ENCODE measurements around the gene PAX6.

The PAX6 gene

DNA sequence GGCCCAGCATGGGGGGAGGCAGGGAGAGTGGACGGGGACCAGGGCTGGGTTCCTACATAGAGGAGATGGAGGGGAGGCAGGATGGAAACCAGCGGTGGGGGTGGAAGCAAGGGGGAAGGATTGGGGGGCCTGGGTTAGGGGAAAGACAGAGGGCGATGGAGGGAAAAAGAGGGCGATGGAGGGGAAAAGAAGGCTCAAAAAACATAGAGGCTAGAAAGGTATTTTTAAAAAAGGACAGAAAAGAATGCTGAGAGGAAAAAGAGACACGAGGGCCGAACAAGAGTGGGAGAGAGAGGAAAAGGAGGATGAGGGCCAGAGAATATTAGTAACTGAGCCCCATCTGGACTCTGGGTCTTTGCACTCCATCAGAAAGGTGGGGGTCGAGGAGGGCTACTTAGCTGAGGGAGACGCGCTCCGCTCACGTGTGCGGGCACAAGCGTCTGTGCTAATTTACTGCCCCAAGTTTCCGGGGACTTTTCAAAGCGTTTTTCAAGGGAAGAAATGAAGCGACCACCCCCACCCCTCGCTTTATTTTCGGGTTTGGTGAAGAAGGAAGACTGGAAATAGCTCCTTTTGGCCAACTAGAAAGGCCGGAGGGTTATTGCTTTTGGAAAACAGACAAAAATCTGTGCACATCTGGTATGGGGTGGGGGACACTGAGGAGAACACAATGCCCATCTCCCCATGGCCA, 14.5 kb downstream of the PAX6 start:
- DNase-seq = no peak

DNA sequence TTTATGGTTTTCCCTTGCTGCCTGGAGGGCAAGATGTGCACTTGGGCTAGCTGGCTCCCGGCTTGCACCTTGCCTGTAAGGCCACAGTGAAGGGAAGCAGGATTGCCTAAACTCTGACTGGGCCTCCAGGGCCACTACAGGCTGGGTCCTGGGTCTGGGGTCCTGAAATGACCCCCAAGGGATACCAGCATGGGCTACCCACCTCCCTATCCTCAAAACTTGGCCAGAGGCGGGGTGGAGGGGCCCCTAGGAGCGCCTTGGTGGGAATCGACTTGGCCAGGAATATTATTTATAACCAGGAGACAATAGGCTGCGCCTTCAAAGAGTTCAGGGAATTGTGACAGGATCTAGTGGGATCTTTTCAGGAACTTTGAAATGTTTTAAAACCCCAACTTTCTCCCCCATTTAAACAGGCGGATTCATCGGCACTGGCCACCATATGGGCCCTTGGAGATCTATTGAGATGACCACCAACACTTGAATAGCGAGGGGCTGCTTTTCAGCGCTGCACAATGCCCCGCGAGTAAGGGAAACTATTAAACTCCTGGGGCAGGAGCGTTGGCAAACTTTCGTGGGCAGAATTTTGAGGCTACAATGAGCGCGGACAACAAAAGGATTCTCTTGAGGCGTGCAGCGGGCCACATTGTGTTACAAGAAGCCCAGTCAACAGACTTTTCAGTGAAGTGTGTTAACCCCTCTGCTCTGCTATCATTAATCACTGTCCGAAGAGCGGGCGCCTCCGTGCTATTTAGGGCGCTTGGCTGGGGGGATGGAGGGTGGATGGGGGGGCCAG, 15.2 kb downstream of the PAX6 start:
- DNase-seq = no peak

DNA sequence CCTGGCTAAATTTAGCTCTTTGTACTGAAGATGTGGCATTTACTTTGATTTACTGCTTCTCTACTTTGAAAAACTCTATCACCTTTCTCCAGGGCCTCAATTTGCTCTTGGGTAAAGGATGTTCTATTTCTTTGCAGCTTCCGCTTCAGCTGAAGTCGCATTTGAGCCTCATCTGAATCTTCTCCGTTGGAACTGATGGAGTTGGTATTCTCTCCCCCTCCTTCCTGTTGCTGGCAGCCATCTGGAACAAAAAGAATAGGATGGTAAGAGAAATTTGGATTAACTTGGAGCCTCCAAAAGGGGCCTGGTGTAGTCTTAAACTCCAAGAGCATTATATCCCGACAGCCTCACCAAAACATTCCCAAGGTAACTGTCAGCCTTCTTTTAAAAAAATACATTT, 16.6 kb downstream of the PAX6 start:
- DNase-seq = no peak

DNA sequence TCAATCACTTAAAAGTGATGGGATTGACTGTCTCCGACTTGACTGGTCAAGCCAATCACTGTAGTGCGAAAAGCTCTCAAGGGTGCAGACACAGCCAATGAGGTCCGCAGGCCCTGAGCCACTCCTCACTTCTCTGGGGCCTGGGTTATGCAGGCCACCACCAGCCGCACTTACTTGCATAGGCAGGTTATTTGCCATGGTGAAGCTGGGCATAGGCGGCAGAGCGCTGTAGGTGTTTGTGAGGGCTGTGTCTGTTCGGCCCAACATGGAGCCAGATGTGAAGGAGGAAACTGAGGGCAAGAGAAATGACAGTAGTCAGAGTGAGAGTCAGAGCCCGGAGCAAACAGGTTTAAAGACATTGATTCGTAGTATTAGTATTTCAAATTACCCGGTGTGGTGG, 17.9 kb downstream of the PAX6 start:
- no peak for DNase-seq

DNA sequence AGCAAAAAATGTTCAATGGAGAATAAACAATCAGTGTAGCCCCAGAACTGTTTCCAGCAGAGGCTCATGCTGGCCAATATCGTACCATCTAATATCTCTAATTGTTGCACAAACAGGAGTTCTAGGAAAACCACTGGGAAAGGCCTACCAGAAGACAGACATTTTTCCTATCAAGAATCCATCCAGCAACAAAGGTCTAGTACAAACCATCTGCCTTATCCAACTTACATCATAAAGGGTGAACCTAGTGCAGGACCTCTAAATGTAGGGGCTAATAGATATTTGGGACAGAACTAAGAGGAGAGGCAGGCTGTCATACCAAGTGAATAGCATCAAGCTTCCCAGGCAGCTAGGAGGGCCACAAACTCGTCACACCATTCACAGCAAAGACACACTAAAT, 18.7 kb downstream of the PAX6 start:
- DNase-seq = no peak

DNA sequence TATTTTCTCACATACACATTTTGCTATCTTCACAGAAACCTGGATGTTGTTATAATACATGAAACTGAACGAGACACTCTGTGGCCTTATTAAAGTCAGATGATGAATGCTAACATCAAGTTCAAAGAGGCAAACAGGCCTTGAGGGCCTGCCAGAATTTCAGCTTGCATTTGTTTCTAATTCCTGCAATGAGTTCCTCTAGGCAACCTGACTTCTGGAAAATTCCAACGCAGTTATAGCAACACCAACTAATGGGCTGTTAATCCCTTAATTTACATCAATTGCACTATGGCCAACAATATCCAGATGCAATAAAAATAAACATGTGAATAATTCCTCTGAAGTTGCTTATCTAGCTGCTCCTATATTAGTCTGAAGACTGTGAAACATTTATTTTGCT, 19.1 kb downstream of the PAX6 start:
- no peak for DNase-seq

DNA sequence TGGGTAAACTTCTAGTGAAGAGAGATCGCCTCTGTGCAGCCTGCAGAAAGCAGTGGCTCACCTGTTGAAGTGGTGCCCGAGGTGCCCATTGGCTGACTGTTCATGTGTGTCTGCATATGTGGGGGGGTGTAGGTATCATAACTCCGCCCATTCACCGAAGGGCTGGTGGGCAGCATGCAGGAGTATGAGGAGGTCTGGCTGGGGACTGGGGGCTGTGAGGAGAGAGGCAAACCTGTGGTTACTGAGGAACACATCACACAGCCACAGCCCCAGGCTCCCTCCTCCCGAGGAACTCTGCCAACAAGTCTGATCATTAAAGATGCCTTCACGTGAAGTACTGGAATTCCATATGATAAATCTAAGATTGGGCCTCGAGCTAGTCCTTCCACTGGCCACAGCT, 20.5 kb downstream of the PAX6 start:
- no peak for DNase-seq

DNA sequence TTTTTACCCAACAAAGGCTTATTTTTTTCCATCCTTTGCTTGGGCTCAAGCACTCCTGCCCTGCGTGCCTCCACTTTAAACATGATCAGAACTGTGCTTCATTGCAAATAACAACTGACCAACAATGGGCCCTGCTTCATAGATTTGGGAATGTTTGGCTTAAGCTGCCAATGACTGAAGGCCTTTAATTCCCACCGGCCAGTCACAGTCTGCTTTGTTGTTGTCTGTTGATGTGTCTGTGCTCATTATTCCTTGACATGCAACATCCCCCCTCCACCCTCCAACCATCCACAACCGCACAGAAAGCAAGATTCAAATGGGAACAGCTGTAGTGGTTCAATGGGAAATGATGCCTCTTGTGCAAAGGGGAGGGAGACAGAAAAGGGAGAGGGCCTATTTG, 23.0 kb downstream of the PAX6 start:
- no peak for DNase-seq

DNA sequence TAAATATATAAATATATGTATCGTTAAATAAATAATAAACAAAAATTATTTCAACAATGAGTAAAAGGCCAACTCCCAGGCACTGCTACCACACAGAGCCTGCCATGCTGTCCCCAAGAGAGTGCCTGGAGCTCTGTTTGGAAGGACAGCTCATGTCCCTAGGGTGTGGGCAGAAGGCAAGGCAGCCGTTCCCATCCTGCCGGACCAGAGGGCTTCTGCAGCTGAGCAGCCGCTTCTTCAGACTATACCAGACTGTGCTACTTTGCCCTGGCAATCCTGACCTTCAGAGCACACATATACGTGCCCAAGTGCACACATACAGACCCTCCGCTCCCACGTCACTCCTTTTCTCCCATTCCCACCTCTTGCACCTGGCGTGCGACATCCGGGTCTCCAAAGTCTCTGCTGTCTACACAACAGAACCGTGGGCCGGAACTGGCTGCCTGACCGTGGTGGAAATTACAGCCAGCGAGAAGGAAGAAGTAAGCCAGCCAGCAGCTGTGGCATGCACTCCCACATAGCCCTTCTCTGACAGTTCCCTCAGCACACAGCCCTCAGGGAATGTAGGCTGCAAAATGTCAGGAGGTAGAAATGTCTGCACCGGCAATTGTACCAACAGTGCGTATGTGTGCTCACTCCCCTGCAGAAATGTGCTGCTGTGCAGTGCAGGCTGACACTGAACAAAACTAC, 24.0 kb downstream of the PAX6 start:
- DNase-seq = no peak

DNA sequence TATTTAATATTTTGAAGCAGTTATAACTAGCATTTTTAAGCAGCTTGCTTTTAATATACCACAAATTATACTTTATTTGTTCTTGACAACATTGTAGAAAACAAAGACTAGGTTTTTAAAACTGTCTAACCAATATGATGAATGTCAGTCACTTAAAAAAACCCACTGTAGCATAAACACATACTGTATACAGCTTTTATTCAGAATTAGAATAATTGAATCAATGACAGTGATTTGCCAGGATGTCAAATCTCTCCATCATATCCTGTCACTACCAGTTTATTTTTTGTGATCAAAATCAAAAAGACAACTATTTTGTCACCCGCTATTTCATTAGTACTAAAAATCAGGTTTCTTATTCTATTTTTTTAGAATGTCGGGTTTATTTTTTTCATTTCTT, 26.5 kb downstream of the PAX6 start:
- no peak for DNase-seq

DNA sequence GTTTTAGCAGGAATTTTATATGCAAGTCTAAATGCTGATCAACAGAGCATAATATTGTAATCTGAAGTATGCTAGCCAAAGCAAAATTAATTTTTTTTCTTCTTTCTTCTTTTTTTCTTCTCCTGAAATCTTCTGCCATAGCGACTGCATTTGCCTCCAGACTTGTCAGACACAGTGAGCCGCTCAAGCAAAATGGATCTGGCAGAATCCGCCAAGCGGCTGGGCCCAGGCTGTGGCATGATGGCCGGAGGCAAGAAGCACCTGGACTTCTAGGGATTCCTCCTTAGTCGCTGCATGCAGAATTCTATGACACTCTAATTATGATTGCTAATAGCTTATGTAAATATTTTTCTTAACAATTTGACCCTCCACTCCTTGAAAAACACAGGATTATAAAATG, 27.9 kb downstream of the PAX6 start:
- no peak for DNase-seq

DNA sequence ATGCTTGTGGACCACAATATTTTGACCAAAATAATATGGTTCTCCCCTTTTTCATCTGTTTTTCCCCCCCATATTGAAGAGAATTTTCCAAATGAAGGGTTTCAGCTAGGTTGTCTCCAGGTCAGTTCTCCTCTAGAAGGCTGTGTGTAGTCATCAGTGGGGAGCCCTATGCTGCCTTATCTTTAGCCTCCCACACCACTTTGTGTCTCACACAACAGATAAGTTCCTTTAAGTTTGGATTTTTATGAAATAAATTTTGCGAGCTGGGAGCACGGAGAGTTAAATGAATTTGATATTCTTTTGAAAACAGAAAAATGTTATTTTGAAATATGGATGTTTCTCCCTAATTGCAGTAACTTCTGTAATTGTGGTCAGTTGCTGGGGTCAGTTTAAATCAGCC, 28.9 kb downstream of the PAX6 start:
- no peak for DNase-seq

DNA sequence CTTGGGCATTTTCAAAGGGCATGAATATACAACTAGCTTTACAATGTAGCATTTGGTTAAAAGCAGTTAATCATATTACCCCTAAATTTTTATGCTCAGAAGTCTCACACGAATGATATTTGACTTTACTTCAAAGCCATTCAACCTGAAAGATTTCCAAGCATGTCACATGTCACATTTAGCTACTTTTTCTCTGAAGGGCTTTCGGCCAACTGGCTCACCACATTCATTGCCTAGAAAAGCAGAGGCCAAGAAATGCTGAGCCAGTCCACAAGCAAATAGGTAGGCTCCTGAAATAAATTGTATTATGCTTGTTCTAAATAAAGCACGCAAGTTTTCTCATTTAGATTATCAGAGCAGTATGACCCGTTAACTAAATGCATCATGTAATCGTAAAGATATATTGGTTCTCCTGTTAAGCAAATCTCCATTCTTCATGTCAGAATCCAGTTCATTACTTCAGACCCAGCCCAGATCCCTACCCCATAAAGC, 30.6 kb downstream of the PAX6 start:
- no peak for DNase-seq

DNA sequence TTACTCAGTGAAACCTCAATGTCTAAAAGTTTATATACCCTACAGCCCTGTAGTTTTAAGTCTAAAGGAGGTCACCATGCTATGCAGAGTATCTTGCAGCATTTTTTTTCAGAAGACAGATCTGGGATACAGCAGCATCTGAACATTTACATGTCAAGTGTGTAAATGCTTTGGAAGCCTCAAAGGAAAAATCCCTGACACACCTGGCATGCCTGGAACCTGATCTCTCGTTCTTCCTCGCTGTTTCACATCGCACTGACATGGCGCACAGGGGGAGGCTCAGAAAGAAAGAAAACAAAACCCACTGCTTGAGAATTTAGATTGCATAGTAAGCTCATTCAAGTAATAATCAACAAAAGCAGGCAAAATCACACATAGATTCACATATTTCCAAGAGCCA, 31.0 kb downstream of the PAX6 start:
- DNase-seq = no peak

DNA sequence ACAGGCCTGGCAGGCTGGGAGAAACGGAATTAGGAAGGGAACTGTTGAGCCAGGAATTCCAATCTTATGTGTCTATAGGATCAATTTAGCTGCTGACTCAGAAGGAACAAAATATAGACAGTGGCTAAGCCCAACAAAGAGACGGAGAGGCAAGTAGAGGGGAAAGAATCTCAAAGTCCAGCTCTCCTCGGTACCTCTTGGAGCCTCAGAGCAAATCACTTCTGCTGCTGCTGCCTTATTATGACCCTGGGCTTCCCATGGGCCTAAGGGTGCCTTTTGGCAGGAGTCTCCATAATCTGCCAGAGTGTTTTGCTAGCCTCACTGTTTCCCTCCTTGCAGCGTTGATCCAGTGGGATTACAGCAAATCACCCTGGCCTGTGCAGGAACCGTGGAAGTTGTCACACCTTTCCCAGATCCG, 31.7 kb downstream of the PAX6 start:
- DNase-seq = no peak

DNA sequence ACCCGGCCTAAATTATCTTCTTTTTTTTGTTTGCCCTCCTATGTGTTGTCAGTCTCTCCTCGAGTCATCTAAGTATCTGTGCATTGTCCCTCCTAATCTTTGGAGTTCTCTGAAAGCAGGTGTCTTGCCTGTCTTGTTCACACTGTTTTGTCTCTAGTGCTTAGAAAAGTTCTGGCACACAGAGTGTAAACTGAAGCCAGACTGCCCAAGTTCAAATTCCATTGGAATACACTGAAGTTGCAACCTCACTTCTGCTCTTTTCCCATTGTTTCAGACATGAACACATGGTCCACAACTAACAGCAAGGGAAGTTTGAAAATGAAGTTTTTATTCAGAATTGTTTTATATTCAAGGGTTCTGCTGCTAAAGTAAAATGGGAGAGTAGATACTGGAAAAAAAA, 38.7 kb downstream of the PAX6 start:
- DNase-seq = no peak

DNA sequence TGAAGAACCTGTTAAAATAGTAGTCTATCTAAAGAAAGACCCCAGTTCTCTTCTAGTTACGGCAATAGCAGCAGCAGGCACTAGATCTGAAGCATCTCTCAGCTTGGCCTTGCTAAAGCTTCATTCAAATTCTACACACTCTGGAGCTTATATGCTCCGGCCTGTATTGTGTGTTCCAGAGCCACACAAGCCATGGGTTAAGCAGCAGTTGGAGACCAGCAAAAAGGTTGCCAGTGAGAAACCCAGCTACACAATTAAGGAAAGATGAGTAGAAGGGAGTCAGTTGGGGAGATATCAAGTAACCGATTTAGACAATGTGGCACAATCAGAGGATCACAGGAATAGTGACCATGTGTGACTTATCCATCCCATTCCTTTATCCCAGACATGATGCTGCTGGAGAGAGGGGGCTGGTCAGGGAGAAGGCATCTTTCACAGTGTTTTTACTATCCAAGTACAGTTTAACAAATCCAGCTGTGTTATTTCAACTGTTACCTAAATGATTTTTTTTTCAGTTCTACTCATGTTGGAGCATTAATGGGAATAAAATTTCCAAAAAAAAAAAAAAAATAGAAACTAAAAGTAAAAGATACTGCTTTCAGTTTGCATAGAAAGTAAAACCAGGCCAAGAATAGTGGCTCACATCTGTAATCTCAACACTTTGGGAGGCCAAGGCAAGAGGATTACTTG, 41.0 kb downstream of the PAX6 start:
- DNase-seq = no peak

DNA sequence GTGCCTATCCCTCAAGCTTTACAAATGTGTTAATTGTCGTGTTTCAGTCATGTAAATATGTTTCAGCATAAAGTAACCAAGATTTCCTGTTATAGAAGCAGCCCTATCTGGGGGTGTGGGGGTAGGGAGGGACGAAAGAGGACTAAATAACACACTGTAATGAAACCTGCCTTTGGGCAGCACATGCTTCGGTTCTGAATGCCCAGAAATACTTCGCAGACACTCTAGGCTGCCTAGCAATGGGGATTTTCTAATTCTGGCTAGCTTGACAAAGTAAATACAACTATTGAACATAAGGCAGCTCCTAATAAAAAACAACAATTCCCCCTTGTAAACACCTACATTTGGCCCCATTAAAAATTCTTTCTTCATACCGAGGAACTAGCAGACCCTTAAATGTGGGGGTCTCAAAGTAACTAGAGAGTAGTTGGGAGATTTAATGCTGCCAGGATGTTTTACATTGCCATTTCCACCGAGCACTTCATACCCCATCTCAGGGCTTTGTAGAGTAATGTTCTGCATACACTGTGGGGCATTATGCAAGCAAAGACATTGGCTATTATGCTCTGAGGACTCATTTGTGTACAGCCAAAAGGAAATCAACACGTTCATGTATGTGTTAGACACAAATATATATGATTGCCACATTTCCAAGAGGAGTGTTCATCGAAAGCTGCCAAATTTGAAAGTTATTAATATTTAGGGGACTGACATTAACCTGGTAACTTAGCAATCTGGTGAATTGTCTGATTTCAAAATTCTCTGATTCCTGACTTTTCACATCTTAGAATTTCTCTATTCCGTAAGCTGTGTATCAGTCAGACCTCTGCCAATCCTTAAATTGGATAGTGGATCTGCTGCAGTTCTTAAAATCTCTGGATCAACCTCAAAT, 42.1 kb downstream of the PAX6 start:
- DNase-seq = no peak

DNA sequence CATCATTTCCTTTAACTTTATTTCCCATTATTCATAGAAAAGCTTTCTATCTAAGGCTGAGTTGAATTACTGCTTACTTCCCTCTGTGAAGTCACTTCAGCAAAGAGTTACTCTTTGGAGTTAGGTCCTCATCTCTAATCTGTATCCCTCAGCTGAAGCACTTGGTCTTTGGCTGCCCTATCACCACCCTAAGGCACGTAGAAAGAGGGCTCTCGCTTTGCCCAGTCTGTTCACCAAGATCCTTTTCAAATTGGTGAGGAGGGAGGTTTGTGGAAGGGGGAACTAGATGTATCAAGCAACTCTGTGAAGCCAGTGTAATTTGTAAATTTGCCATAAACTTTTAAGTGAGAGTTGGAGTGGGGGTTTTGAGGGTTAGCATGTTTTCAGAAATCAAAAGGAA, 43.4 kb downstream of the PAX6 start:
- no peak for DNase-seq

DNA sequence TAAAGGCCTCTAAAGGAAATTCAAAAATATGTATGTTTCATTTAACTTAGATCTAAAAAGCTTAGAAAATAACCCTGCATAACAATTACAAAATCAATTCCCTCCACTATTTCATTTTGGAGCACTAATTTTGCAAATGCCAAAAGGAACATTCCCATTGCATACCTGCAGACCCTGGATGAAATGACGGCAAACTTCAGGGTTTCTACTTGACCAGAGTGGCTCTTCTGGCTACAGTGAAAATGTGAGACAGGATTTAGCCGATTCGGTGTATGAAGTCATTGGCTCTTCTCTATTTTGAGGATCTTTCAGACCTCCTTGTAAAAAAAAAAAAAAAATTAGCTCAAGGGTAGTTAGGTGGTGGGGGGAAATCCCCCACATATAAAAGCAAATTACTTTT, 44.1 kb downstream of the PAX6 start:
- DNase-seq = no peak

DNA sequence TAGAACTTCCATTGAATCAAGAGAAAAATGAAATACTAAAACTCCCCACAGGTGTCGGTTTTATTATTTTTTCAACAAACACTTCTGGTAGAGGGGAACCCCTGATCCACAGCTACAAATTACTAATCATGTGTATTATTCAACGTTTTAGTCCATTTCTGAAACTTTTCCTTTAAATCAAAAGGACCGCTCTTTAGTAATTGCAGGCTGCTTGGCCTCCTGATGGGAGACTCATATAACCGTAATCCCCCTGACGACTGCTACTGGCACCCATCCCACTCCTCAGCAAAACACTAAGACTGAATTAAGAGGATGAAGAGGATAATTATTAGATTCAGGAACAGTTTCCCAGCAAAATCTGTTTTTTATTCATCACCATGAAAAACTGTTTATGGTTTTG, 46.4 kb downstream of the PAX6 start:
- no peak for DNase-seq

DNA sequence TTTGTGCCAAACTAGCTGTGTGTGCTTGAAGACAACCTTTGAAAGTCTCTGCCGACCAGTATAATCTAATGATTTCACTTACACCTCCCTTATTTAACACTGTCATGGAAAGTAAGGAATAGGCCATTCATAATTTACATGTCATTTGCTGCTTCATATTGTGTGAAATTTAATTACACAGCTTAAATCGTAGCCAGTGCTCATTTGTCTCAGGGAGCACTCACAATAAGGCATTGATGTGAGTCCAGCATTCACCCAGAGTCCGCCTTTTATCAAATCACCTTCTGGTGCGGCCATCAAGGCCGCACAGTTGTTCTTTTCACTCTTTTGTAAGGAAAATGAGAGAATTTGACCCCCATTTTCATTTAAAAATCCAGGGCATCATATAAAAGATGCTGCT, 46.9 kb downstream of the PAX6 start:
- no peak for DNase-seq

Measured in effector CD4-positive, alpha-beta T cell (primary cell).